HG03039 (cell line): ENCODE results near the gene GALK1.
"Not testable (repeated sequence)": the region's sequence is repeated elsewhere in the genome, so short reads cannot be mapped to it uniquely, and the experiment has no call there.

ENCODE experiments used
- ATAC-seq: cut with Tn5 transposase; IDR thresholded peaks from one replicate; pipeline ENCODE4 v1.9.1; 2021; ENCODE audit warnings: mild to moderate bottlenecking, moderate library complexity; ENCODE audit not compliant: unreplicated experiment

Gene GALK1

GRCh38 chr17:75764711-75765421 is at the start of gene GALK1:
Gene GALK1 (minus strand): TSS chr17:75765192. CDS start chr17:75765136, 56 bp downstream.
- ATAC-seq: peak; percentile 52

GRCh38 chr17:75814021-75814395 is 49.0 kb upstream of the GALK1 start:
- ATAC-seq: no peak

DNA sequence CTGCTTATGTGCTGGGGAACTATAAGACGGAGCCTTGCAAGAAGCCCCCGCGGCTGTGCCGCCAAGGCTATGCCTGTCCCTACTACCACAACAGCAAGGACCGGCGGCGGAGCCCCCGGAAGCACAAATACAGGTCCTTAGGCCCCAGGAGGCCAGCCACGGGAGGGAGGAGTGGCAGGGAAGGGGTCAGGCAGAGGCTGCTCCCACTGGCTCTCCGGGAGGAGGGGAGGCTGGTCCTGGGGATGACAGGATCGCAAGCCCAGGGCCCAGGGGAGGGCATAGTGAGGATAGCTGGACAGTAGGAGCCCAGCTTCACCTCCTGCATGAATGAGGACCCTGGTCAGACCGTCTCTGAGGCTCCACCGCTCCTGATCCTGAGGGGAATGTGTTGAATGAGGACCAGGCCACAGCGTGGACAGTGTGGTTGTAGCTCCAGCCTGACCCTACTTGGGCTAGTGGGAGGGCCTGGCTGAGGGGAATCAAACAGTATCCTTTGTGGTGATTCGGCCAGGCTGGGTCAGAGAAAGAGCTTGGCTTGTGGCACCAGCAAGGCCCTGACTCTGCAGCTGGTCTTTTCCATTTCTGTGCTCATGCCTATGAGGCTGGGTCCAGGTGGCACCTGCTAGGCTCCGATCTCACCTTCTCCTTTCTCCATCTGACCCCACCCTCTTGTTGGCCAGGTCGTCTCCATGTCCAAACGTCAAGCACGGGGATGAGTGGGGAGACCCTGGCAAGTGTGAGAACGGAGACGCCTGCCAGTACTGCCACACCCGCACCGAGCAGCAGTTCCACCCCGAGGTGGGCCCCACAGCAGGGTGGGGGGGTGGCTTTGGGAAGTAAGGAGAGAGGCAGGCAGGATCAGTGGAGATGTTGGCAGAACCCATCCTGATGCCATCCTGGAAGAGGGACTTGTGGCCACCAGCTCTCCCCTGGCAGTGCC is 48.4 kb upstream of the GALK1 start:
- ATAC-seq: no peak

DNA sequence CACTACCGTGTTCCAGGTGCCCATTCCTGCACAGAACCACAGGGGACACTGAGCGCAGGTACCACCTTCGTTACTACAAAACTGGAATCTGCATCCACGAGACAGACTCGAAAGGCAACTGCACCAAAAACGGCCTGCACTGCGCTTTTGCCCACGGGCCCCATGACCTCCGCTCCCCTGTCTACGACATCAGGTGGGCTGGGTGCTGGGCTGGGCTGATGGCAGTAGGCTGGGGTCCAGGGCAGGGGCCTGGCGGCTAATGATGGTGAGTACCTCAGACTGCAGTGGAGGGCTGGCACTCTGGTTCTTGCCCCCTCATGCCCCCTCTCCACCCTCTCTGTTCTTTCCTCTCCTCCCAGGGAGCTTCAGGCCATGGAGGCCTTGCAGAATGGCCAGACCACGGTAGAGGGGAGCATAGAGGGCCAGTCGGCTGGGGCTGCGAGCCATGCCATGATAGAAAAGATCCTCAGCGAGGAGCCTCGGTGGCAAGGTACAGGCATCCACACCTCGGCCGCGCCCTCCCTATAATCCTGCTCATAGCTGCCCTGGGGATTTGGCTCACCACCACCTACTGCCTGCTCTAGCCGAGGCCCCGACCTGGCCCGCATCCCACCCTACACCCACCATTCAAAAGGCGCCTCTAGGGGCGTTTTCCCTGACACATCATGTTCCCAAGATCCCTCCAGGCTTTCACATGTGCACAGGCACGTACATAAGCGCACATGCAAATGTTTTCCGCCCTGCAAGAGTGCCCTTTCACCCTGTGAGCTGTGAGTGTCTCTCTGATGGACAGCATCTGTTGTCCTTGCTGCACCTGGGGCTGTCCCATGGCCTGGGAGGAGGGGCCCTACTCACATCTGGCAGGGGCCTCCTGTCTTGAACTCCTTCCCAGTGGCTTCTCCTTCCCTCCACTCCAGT is 47.4 kb upstream of the GALK1 start:
- ATAC-seq: no peak

- ATAC-seq: no peak
These were observed 46.2 kb upstream of the GALK1 start for GRCh38 chr17:75811174-75811573.

- ATAC-seq: not testable (repeated sequence)
These were observed 45.8 kb upstream of the GALK1 start for GRCh38 chr17:75810756-75811155.

DNA sequence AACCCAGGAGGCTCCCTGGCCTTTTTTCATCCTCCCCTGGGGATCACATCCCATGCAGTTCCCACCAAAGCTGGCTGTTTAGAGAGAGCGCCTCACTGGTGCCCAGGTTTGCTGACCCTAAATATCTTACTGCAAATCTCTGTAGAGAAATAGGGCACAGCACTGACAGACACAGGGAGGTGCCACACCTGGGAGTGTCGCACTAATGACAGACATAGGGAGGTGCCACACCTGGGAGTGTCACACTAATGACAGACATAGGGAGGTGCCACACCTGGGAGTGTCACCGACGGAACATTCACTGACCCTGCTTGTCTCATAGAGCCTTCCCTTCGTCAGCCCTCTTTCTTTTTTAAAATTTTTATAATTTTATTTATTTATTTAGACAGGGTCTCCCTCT is 45.2 kb upstream of the GALK1 start:
- no peak for ATAC-seq

DNA sequence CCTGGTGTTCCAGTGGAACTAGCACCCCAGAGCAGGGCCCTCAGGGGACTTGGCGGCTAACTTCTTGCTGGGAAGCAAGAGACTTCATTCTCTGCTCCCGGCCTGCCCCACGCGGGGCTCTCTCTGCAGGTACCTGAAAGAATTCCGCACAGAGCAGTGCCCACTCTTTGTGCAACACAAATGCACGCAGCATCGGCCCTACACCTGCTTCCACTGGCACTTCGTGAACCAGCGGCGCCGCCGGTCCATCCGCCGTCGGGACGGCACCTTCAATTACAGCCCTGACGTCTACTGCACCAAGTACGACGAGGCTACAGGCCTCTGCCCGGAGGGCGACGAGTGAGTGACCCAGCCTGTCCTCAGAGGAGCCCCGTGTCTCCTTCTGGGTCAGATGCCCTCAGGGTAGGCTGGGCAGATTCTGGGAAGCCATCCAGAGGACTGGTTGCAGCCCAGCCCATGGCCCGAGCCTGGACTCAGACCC is 44.7 kb upstream of the GALK1 start:
- ATAC-seq: no peak

- no peak for ATAC-seq
These were observed 44.1 kb upstream of the GALK1 start for GRCh38 chr17:75808905-75809621.

DNA sequence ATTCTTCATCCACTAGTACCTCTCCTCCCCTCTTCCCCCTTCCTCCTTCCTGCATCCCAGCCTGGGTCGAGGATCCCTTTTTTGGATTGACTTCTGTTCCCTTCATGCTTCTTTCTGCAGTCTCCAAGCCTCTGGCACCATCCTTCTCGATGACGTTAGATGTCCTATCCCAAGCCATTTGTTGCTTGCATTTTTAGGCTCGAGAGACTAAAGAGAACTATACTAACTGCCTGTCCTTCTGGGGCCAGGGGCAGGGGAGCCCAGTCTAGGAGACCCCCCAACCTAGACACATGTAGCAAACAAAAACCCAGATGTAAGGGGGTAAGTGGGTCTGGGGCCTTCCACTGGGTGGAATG is 43.5 kb upstream of the GALK1 start:
- no peak for ATAC-seq

- ATAC-seq: no peak
These were observed 42.9 kb upstream of the GALK1 start for GRCh38 chr17:75807861-75808260.

DNA sequence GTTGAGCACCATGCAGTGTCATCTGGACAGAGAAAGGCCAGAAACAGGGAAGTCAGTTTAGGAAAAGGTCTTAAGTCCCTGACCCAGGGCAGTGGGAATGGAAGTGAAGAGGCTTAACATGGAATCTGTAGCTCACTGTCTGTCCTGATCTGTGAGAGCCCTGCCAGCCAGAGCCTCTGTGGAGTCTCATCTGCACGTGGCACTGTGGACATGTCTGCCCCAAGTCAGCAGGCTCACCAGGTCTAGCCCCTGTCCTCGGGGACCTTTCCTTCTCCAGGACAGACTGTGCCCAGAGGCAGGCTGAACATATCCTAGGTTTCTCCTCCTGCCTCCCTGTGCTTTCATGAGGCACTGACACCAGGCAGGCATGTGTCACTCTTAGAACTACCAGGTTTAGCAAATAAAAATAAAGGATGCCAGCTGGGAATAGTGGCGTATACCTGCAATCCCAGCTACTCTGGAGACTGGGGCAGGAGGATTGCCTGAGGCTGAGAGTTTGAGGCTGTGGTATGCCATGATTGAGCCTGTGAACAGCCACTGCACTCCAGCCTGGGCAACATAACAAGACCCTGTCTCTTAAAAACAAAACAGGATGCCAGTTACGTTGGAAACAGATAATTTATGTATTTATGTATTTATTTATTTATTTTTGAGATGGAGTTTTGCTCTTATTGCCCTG is 42.0 kb upstream of the GALK1 start:
- ATAC-seq: no peak

DNA sequence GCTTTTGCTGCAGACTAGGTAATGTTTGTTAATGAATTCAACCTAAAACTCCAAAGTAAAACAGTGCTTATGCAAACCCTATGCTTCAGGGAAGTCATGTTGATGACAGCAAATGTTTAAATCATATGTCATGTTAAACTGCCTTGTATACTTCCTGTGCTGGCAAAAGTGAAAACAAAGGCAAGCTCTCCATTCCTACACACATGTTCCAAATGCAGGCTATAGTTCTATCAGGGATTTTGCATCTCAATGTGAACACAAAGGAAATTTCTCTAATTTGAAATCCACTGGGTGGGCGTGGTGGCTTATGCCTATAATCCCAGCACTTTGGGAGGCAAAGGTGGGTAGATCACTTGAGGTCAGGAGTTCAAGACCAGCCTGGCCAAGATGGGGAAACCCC is 38.9 kb upstream of the GALK1 start:
- no peak for ATAC-seq

DNA sequence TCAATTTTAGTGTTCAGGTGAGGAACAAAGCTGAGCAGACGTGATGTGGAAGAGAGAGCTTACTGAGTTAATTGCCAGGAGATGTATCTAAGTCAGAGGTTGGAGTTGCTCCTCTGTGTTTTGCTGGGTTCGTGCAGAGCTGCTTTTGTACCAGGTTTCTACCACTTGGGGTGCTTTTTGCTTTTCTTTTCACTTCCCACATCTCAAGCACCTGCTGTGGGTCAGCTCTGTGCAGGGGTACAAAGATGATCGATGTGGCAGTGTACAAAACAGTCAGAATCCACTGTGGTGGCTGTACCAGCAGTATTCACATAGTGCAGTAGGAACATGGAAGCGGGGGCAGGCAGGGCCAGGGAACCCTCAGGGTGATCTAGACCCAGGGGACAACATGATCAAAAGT is 34.4 kb upstream of the GALK1 start:
- ATAC-seq: no peak

DNA sequence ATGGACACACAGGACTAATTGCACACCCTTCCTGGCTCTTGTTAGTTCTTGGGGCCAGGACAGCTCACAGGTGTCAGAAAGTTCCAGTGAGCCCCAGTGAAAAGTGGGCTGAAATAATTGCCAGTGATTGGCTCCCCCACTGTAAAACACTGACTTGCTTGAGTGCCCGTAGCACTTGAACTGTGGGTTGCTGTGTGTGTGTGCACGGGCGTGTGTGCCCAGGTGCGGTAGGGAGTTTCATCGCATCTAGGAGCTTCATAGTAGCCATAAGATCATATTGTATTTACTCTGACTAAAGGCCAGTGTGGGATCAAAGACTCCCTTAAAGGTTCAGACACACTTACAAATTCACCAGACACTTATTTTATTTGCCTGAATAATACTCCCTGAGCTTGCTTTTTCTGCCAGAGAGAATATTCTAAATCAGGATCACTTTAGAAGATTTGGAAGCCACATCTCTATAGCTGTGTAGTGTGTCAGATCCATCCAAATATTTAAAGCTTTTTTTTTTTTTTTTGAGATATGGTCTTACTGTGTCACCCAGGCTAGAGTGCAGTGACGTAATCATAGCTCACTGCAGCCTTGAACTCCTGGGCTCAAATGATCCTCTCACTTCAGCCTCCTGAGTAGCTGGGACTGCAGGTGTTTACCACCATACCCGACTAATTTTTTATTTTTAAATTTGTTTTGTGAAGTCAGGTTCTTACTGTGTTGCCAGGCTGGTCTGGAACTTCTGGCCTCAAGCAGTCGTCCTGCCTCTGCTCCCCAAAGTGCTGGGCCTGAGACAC is 31.0 kb upstream of the GALK1 start:
- no peak for ATAC-seq

- no peak for ATAC-seq
These were observed 28.5 kb upstream of the GALK1 start for GRCh38 chr17:75793460-75793859.

GRCh38 chr17:75791254-75791653 is 26.3 kb upstream of the GALK1 start:
- no peak for ATAC-seq

DNA sequence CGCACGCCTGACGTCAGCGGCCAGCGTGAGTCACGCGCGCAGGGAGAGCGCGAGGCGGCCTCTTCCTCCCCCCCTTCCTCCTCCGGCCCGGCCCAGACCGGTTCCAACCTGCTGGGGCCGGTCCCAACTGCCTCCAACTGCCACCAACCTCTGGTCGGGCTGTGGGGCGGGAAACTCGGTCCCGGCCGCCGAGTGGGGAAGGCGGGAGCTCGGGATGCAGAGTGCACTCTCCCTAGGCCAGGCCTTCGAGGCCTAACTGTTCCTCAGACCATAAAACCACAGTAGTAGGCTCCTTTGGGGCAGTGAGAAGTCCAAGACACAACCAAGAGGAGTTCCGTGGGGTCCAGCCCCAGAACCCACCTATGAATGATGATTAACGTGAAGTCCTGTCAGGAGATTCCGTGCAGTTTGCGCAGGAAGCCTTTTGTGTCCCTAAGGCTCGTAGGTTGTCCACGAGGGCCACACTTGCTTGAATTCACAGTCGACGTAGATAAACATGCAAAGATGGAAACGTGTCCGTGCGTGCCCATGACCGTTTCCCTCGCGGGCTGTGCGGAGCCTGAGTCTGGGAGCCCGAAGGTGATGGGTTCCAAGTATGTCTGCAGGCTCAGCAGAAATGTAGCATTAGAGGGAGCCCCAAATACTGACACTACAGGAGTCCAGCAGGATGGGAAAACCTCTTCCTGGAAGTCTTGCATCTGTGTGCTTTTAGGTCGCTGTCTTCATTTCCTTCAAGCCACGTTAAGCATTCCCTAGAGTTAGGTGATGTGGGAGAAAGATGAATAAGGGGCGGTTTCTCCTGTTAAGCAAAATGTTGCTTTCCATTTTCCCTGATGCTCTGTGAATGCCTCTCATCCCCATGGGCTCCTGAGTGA is 20.3 kb upstream of the GALK1 start:
- ATAC-seq: peak; percentile 49
